ENCODE measurements around the gene SPON1.

DNA sequence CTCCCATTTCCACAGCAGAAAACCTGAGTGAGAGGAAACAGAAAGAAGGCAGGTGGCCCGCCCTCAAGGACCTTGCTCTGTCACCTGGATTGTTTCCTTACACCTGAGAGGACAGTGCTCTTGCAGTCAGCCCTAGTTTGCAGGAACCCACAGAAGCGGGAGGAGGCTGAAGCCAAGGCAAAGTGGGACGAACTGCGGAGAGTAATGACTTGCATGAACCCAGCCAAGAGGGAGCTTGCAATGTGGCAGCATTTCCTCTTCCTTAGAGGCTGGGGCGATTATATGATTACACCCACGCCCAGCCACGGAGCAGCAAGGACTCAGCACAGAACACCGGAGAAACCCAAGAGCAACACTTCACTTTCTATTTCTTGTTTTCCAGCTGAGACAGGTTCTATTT lies 102.6 kb downstream of the SPON1 start:
- TF ChIP-seq, protein P1, sequence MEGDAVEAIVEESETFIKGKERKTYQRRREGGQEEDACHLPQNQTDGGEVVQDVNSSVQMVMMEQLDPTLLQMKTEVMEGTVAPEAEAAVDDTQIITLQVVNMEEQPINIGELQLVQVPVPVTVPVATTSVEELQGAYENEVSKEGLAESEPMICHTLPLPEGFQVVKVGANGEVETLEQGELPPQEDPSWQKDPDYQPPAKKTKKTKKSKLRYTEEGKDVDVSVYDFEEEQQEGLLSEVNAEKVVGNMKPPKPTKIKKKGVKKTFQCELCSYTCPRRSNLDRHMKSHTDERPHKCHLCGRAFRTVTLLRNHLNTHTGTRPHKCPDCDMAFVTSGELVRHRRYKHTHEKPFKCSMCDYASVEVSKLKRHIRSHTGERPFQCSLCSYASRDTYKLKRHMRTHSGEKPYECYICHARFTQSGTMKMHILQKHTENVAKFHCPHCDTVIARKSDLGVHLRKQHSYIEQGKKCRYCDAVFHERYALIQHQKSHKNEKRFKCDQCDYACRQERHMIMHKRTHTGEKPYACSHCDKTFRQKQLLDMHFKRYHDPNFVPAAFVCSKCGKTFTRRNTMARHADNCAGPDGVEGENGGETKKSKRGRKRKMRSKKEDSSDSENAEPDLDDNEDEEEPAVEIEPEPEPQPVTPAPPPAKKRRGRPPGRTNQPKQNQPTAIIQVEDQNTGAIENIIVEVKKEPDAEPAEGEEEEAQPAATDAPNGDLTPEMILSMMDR (IDR thresholded peaks at IDR 0.05; ENCODE audit: control extremely low read depth in 1 of 3, insufficient read depth in 1 of 3, low read depth in 1 of 3, low read length in 3 of 3) = no peak
- TF ChIP-seq TAF1 (IDR thresholded peaks at IDR 0.05; ENCODE audit: low read depth, low read length) (no peak), EP300 (IDR thresholded peaks at IDR 0.05; ENCODE audit: borderline replicate concordance in 1 of 2, low read depth in 2 of 2, low read length in 2 of 2) (no peak), CHD1 (IDR thresholded peaks at IDR 0.05; ENCODE audit: low read depth, low read length) (no peak), EZH2 (IDR thresholded peaks at IDR 0.05; ENCODE audit: low read depth, low read length, severe bottlenecking) (no peak)
